ENCODE data around the gene TLE3. TPM values are rescaled to one million over a fixed set of nuclear protein-coding genes. Genes with fewer than 3 reads are reported as not detected.

The TLE3 gene
- polyA plus RNA-seq, 3 donors: 12.8 to 117 (median 23.6) TPM

DNA sequence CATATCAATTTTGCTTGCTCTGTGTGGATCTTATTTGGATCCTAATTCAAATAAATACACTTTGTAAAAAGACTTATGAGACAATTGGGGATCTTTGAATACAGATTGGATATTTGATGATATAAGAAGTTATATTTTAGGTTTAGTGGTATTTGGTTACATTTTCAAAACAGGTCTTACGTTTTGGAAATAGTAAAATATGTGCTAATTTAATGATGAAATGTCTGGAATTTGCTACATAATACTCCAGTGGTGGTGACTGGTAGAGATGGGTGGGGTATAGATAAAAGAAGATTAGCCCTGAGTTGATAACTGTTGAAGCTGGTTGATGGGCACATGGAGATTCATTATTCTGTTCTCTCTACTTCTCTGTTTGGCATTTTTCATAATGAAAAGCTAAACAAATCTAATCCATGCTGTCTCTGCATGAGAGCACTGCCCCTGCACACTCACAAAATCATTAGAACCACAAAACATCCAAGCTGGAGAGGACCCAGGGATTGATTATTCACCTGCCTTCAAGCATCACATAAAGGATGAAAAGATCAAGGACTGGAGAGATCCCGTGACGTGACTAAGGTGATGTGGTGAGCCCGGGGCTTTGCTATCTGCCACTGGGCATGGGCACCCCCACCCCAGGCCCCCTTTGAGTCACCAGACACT is 58.9 kb downstream of the TLE3 start:
- Histone ChIP-seq H3K4me3 (replicated peaks in 1 of 3; ENCODE audit: low read depth in 2 of 3, low read length in 3 of 3) (no peak overlapping the region), H3K79me2 (ENCODE audit: insufficient read depth, low read length) (no peaks in the 10 kb centered on the region), H3K9me3 (replicated peaks in 1 of 2; ENCODE audit: control insufficient read depth in 1 of 2, insufficient read depth in 1 of 2, low read length in 2 of 2) (no peaks in the 10 kb centered on the region), H2AFZ (ENCODE audit: insufficient read depth, low read depth, low read length, poor library complexity, severe bottlenecking) (no peak overlapping the region), H4K20me1 (ENCODE audit: insufficient read depth, low read length) (no peaks in the 10 kb centered on the region), H3K9ac (ENCODE audit: insufficient read depth, low read length, poor library complexity, severe bottlenecking) (no peak overlapping the region), H3K4me2 (replicated peaks; ENCODE audit: extremely low read depth, low read length, poor library complexity, severe bottlenecking) (no peak overlapping the region), H3K27ac (ENCODE audit: low read depth in 1 of 2, low read length in 2 of 2) (no peak overlapping the region), H3K4me1 (ENCODE audit: control insufficient read depth in 1 of 2, insufficient read depth in 2 of 2, low read length in 2 of 2) (peaks cover 19 to 20% of the 10 kb centered on the region in 2 donors), H3K27me3 (ENCODE audit: control insufficient read depth in 2 of 2, insufficient read depth in 2 of 2, low read length in 2 of 2) (no peaks in the 10 kb centered on the region), H3K36me3 (replicated peaks in 1 of 2; ENCODE audit: control insufficient read depth in 1 of 2, insufficient read depth in 2 of 2, low read length in 2 of 2) (no peaks in the 10 kb centered on the region)
- WGBS (ENCODE audit: insufficient coverage): 57% methylated on average over 1 of the region's 4 CpGs
- intact Hi-C loops (cut with micrococcal nuclease): no loop called here
- Mint-ChIP-seq H3K36me3 (peaks cover 0 to 2% of the 10 kb centered on the region in 2 donors), H3K9me3 (no peaks in the 10 kb centered on the region), H3K27ac (no peak overlapping the region), H3K27me3 (ENCODE audit: low read depth in 3 of 3) (peaks cover 0 to 4% (median 0%) of the 10 kb centered on the region in 3 donors), H3K4me3 (no peak overlapping the region), H3K4me1 (peaks cover 22% of the 10 kb centered on the region)
- no peak for DNase-seq
- TF ChIP-seq, protein P1, sequence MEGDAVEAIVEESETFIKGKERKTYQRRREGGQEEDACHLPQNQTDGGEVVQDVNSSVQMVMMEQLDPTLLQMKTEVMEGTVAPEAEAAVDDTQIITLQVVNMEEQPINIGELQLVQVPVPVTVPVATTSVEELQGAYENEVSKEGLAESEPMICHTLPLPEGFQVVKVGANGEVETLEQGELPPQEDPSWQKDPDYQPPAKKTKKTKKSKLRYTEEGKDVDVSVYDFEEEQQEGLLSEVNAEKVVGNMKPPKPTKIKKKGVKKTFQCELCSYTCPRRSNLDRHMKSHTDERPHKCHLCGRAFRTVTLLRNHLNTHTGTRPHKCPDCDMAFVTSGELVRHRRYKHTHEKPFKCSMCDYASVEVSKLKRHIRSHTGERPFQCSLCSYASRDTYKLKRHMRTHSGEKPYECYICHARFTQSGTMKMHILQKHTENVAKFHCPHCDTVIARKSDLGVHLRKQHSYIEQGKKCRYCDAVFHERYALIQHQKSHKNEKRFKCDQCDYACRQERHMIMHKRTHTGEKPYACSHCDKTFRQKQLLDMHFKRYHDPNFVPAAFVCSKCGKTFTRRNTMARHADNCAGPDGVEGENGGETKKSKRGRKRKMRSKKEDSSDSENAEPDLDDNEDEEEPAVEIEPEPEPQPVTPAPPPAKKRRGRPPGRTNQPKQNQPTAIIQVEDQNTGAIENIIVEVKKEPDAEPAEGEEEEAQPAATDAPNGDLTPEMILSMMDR (IDR thresholded peaks at IDR 0.05): no peak

DNA sequence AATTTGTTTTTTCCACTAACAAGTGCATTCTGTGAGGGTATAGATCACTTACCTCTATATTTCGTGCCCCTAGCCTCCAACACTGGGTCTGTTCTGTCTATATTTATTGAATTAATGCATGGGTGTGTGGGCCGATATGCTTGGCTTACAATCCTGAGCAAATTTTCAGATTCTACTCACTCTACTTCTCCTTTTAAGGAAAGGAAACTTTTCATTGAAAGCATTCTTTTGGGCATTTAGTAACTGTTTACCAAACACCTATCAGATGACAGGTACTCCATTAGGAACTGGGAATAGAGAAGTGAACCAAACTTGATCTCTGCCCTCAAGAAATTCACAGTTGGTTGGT is 60.5 kb downstream of the TLE3 start:
- no peak for DNase-seq
- intact Hi-C loops (cut with micrococcal nuclease): no loop called here

More for the DNA sequence above, 60.5 kb downstream of the TLE3 start:
- H3K4me3 Mint-ChIP-seq: no peak overlapping the region
- Histone ChIP-seq H3K9ac (ENCODE audit: insufficient read depth, low read length, poor library complexity, severe bottlenecking) (no peak overlapping the region), H3K4me2 (replicated peaks; ENCODE audit: extremely low read depth, low read length, poor library complexity, severe bottlenecking) (no peak overlapping the region), H3K79me2 (ENCODE audit: insufficient read depth, low read length) (no peaks in the 10 kb centered on the region), H4K20me1 (ENCODE audit: insufficient read depth, low read length) (no peaks in the 10 kb centered on the region), H3K4me3 (replicated peaks in 1 of 3; ENCODE audit: low read depth in 2 of 3, low read length in 3 of 3) (no peak overlapping the region), H3K27ac (ENCODE audit: low read depth in 1 of 2, low read length in 2 of 2) (no peak overlapping the region), H2AFZ (ENCODE audit: insufficient read depth, low read depth, low read length, poor library complexity, severe bottlenecking) (no peak overlapping the region), H3K9me3 (replicated peaks in 1 of 2; ENCODE audit: control insufficient read depth in 1 of 2, insufficient read depth in 1 of 2, low read length in 2 of 2) (no peaks in the 10 kb centered on the region), H3K4me1 (ENCODE audit: control insufficient read depth in 1 of 2, insufficient read depth in 2 of 2, low read length in 2 of 2) (peaks cover 19 to 20% of the 10 kb centered on the region in 2 donors), H3K36me3 (replicated peaks in 1 of 2; ENCODE audit: control insufficient read depth in 1 of 2, insufficient read depth in 2 of 2, low read length in 2 of 2) (no peaks in the 10 kb centered on the region), H3K27me3 (ENCODE audit: control insufficient read depth in 2 of 2, insufficient read depth in 2 of 2, low read length in 2 of 2) (no peaks in the 10 kb centered on the region)
- no peaks in the 10 kb centered on the region for H3K36me3 Mint-ChIP-seq
- H3K27ac Mint-ChIP-seq: no peak overlapping the region
- TF ChIP-seq, protein P1 (IDR thresholded peaks at IDR 0.05): no peak
- WGBS (ENCODE audit: insufficient coverage): no CpG with 5 or more reads among the region's 2 CpGs
- H3K9me3 Mint-ChIP-seq: no peaks in the 10 kb centered on the region
- H3K4me1 Mint-ChIP-seq: peaks cover 22% of the 10 kb centered on the region
- peaks cover 0 to 4% (median 0%) of the 10 kb centered on the region in 3 donors for H3K27me3 Mint-ChIP-seq (ENCODE audit: low read depth in 3 of 3)
